Measurements from ENCODE around the gene PCDHGA1.

DNA sequence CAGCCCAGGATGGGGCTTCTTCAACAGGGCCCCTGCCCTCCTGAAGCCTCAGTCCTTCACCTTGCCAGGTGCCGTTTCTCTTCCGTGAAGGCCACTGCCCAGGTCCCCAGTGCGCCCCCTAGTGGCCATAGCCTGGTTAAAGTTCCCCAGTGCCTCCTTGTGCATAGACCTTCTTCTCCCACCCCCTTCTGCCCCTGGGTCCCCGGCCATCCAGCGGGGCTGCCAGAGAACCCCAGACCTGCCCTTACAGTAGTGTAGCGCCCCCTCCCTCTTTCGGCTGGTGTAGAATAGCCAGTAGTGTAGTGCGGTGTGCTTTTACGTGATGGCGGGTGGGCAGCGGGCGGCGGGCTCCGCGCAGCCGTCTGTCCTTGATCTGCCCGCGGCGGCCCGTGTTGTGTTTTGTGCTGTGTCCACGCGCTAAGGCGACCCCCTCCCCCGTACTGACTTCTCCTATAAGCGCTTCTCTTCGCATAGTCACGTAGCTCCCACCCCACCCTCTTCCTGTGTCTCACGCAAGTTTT lies 182.1 kb downstream of the PCDHGA1 start:
- TF ChIP-seq, protein P1, sequence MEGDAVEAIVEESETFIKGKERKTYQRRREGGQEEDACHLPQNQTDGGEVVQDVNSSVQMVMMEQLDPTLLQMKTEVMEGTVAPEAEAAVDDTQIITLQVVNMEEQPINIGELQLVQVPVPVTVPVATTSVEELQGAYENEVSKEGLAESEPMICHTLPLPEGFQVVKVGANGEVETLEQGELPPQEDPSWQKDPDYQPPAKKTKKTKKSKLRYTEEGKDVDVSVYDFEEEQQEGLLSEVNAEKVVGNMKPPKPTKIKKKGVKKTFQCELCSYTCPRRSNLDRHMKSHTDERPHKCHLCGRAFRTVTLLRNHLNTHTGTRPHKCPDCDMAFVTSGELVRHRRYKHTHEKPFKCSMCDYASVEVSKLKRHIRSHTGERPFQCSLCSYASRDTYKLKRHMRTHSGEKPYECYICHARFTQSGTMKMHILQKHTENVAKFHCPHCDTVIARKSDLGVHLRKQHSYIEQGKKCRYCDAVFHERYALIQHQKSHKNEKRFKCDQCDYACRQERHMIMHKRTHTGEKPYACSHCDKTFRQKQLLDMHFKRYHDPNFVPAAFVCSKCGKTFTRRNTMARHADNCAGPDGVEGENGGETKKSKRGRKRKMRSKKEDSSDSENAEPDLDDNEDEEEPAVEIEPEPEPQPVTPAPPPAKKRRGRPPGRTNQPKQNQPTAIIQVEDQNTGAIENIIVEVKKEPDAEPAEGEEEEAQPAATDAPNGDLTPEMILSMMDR (conservative IDR thresholded peaks at IDR 0.05; ENCODE audit: low read depth, low read length), result peak; percentile 72
- no peak for TF ChIP-seq EZH2 (IDR thresholded peaks at IDR 0.05; ENCODE audit: low read length, unreplicated experiment)
